Activated CD4-positive, alpha-beta T cell treated with anti-CD3 and anti-CD28 coated beads for 48 hours (primary cell): ENCODE data around the gene CCDC160.
A peak's percentile ranks its signal among the peaks of the same experiment; 100 is the strongest.
"Not testable (repeated sequence)": the region's sequence is repeated elsewhere in the genome, so short reads cannot be mapped to it uniquely, and the experiment has no call there.

Source experiments
- DNase-seq: peaks from one replicate; pipeline ENCODE4 v3.0.0-alpha.2; 2020

Gene CCDC160

DNA sequence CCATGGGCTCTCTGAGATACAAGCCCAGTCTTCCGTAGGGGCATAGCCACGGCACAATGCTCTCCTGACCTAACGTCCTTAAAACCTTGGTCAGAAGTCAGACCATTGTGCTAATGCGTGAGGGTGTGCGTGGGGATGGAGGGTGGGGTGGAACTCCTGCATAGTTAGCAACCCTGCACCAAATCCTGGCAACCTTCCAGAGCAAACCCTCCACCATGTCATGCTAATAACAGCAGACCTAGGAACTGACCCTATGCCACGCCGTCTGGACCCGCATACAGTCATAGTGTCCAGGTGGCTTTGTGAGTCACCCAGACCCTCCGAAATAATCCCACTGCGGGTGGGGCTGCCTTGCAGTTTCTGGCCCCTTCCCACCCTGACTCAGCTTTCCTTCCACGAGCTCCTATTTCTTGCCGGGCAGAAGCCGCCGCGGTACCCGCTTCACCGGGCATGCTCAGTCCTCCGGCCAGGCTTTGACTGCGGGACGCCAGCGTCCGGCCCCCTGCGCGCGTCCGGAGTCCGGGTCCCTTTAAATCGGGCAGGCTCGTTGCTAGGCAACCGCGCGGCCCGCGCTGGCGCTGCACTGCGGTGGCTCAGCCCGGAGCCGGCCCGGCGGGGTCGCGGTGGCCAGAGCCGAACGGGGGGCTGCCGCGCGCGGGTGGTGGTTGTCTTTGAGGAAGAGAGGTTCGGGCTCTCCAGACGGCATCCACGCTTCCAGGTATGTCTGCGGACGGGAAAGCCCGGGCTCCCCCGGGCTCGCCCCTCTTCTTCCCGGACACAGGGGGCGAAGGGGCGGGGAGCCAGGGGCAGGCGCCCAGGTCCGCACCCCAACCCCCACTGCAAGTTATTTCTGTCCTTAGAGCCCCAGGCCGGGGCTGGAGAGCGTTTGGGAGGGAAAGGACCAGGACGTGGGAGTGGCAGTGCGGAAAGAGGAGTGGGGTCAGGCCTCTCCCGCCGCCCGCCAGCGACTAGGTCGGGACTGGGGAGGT, at the start of gene CCDC160:
CCDC160 (plus strand) TSS at position 557 of the 989 bp plus-strand sequence. CDS start 7,619 bp downstream, outside the sequence.
- peak; percentile 18 for DNase-seq

DNA sequence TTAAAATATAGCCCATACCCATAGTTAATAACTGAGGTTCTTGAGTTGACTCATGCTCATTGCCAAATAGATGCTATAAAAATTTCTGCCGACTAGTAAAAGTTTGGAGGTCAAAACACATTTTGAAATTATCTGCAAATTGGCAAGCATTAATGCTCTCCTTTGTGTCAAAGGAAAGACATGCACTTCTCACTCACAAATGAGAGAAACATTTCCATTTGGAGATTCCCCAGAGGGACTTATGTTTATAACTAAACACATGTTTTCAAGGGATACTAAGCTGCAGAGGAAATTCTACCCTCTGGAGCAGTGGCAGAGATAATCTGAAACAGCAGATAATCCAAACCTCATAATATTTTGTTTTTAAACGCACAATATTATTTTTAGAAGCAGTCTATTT, 45.7 kb upstream of the CCDC160 start:
- no peak for DNase-seq

DNA sequence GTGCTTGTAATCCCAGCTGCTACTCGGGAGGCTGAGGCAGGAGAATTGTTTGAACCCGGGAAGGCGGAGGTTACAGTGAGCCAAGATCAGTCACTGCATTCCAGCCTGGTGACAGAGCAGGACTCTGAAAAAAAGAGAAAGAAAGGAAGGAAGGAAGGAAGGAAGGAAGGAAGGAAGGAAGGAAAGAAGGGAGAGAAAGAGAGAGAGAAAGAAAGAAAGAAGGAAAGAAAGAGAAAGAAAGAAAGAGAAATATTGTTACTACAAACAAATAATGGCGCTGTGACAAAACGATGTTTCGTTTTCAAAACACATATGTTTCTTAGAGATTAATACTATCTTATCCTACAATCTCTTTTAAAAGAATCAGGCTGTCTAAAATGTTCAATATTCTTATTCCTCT, 42.1 kb upstream of the CCDC160 start:
- DNase-seq = no peak

DNA sequence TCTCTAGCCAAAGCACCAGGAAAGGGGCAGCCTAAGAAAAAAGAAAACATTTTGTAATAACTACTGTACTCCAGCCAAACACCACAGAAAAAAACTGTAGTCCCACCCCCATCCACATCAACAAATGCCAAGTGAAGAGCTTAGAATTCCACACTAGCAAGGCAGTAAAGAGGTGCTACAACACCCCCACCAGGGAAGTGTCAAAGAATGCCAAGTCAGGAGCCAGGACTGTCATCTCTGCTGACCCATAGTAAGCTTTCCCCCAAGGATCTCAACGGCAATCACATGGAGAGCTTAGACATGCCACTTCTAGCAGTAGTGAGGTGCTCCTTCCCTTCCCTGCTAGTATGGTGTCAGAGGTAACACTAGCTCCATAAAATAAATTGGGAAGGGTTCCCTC, 34.4 kb upstream of the CCDC160 start:
- no peak for DNase-seq

DNA sequence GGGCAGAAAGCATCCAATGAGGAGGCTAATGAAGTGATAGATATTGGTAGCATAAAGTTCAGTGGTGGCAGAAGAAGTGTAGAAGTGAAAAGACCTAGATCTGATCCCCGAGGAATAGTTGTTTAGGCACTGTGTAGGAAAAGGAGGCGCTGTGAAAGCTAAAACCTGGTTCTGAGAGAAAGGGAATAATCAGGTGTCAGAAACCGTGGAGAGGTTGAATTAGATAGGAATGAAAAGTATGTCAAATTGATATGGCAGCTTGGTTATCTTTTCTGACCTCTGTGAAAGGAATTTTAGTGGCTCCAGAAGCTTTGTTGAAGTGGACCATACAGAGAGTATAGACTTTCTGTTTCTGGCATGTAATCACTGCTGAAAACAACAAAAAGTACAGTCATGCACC, 30.8 kb upstream of the CCDC160 start:
- DNase-seq = no peak

DNA sequence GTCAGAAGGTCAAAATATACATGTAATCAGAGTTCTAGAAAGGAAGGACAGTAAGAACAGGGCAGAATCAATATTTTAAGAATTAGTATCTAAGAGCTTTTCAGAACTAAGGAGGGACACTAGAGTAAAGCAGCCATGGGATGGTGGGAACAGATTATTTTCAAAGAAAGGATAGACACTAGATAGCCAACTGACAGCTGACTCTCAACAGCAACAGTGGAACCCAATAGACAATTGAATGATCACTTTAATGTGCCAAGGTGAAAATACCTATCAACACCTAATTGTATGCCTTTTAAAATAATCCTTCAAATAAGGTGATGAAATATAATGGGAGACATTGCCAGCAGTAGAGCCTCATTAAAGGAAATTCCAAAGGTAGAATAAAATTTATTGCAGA, 26.5 kb upstream of the CCDC160 start:
- no peak for DNase-seq

DNA sequence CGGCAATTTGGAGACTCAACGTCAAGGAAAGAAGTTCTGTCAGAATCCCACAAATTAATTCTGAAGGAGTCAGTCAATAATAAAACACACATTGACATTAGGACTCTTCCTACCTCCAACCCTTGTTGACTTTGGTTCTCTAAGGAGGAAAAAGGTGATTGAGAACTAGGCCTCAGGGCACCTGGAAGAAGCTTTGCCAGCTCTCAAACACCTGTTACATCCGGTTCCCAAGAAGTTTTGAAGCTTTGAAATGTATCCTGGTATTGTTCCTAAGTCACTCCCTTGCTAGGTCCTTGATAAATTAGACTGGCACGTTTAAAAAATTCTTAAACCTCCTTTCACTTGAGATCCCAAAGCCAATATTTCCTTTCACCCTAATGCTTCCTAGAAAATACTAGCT, 1.7 kb upstream of the CCDC160 start:
- no peak for DNase-seq

DNA sequence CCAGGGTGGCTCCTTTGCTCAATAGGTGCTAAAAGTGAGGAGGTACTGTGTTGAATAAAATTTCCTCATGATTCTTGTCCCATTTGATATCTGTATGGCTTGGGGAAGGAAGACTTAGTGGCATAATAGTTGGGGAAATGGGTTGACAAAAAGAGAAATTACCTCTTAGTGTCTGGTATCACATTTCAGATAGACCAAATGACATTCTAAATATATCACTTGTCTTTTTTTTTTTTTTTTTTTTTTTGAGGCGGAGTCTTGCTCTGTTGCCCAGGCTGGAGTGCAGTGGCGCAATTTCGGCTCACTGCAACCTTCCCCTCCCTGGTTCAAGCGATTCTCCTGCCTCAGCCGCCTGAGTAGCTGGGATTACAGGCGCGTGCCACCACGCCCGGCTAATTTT, 1.2 kb downstream of the CCDC160 start:
- DNase-seq = not testable (repeated sequence)

DNA sequence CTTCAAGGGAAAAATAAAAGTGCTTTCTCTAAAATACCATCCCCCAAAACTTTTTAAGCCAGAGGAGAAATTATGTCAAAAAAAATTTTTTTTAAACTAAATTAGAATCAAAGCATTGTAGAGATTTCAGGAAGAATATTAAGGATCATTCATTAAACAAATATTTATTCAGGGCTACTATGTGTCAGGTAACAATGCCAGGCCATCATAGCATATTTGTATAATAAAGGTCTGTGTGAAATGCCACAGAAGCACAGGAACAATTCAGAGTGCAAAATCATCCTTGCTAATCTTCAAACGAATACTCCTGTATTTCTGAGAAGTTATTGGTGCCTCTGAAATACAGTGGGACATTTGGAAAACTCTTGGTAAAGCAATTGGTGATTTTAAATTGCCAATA, 2.0 kb downstream of the CCDC160 start:
- no peak for DNase-seq

DNA sequence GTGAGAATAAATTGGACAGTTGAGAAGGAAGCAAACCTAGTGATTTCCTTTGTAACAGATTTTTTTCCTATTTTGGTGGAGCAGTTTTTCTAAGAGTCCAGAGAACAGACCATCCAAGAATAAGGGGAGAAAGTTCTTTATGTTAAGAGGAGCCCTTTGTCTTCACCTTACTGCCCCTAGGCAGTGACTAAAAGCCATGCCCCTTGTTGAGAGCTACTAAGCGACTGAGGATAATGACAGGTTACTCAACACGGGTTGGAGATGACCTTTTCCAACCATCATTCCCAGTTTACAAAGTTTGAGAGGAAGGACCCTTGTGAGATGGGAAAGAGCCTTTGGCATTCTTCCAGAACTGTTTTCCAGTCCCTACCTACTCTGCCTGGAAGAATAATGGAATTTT, 3.2 kb downstream of the CCDC160 start:
- DNase-seq = no peak

DNA sequence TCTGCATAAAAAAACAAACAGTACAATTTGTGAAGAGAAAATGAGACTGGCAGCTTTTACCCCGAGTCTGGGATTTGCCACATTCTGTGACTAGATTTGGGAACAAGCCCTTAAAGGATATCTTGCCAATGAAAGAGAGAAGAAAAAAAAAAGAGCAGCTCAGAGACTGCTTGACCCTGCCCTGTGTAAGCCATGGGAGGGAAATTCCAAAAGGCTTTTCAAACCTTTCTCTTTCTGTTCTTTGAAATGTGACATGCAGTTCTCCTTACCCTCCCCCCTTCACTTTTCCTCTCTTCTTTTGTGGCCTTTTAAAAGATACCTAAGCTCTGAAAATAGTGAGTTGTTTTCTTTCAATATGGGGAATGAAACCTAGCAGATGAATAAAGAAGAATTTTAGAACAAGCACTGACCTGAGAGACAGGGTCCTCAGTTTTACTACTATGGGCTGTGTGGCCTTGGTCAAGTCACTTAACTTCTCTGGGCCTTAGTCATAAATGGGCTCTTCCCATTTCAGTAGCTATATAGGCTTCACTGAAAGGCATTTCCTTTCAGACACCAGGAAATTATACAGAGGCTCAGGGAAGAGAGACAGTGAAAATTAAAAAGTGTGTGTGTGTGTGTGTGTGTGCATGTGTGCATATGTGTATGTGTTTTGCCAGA, 5.1 kb downstream of the CCDC160 start:
- DNase-seq = no peak

DNA sequence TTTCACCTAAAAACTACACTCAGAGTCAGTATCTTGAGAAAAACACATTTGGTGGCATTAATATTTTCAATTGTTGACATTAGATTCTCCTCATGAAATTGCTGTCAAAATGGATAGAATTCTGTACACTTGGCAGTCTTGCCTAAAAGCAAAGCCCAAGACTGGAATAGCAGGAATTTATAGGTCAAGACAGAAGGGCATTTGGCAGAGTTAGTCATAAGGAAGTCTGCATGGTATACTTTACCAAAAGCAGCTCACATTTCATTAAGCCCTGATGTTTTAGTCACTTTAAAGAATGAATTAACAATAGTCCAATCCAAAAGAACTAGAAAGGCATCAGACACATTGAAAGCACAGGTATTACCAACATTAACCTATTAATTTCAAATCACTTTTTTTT, 7.1 kb downstream of the CCDC160 start:
- no peak for DNase-seq

DNA sequence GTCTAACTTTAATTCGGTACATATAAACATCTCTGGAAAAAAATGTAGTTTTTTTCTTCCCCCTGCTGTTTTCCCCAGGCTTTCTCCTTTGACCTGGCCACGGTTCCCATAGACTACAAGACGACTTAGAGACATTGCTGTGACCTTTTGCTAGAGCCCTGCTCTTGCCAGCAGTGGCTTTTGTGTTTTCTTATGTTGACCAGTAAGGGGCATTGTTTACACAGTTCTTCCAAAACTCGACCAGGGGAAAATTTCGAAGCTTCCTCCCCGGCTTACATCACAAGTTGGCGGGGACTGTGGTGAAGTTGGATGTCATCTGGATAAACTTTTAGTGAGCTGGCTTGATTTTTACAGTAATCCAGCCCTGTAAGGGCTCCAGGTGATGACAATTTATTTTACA, 9.3 kb downstream of the CCDC160 start:
- no peak for DNase-seq

DNA sequence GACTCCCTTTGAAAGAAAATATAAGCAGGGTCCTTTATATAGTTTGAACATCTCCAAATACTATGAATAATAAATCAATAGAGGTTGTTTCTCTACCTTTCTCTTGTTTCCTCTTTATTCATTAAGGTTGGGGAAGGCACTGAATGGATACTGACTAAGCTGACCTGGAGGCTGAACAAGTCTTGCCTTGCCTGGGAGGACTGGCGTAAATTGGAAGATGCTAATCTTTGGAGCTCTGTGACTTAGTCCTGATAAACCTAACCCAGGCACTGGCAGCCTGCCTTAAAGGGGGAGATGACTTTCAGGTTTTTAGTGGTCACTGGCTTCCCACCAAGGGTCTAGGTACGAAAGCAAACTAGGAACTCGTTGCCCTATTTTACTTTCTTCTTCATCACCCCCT, 10.5 kb downstream of the CCDC160 start:
- no peak for DNase-seq

DNA sequence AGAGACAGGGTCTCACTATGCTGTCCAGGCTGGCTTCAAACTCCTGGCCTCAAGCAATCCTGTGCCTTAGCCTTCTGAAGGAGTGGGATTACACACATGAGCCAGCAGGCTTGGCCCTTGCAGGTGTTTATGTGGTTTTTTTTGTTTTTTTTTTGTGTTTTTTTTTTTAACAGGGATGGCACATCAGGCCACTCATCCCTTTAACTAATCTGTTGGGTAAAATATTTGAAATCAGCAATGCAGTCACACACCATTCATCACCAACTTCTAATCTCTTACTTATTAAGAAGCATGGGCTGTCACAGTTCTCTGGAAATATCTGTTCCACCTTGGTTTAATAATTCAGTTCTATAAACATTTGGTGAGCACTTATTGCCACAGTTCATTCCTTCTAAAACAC, 12.3 kb downstream of the CCDC160 start:
- no peak for DNase-seq

DNA sequence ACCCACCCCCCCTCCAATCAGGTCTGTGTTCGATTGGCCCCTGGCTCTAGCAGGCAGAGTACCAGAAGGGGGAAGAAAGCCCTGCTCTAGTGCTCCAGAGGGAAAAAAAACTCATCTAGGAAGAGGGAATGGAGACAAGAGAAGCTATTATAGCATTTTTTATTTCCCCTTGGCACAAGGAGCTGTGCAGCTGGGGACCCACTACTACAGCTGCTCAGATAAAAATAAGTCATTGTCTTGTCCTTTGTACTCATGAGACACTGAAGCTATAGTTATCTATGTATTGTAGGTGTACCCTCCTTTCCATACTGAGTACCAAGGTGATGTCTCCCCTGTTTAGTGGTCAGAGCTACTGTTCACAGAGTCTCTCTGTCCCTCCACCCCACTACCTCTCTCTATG, 14.3 kb downstream of the CCDC160 start:
- DNase-seq = no peak

DNA sequence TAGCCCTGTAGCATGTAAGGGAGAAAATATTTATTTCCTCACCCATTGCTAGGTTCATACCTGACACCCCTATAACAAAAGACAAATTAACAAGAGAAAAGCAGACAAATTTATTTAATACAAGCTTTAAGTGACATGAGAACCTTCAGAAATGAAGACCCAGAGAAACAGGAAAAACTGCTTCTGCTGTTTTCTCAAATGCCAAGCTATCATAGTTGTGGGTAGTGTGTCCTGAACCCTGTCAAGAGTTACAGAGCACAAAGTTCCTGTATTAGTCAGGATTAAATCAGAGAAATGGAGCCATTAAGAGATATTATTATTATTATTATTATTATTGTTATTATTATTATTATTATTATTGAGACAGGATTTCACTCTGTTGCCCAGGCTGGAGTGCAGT, 17.5 kb downstream of the CCDC160 start:
- no peak for DNase-seq

DNA sequence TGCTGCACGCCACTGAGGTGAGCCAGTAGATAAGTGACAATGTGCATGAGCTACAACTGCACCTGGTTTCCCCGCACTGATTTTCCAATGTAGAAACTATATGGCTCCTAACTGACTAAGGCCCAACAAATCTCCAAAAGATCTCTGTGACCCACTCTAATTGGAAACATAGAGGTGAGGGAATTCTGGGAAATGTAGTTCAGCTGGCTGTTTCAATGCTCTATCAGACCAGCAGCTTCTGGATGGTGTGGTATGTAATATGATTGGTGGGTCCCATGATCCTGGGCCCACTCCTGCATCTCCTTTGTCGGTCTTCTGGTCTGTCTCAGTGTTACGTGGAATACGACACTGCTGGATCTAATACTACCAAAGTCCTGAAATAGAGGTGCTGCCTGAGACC, 18.6 kb downstream of the CCDC160 start:
- DNase-seq = no peak

DNA sequence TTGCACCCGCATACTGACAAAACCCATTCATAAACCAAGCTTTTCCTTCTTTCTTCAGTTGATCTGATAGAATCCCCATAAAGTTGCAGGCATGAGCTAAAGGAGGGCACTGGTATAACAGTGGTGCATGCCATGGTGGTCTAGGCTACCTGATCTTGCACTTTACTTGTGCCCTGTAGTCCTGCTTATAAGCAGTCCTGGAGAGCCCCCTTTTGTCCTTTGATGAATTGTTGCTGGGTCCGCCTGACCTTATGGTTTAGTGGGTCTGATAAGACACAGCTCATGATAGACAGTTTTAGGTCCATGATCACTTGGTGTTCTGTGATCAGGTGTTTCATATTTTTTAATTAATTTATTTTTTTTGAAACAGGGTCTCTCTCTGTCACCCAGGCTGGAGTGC, 19.7 kb downstream of the CCDC160 start:
- DNase-seq = no peak

DNA sequence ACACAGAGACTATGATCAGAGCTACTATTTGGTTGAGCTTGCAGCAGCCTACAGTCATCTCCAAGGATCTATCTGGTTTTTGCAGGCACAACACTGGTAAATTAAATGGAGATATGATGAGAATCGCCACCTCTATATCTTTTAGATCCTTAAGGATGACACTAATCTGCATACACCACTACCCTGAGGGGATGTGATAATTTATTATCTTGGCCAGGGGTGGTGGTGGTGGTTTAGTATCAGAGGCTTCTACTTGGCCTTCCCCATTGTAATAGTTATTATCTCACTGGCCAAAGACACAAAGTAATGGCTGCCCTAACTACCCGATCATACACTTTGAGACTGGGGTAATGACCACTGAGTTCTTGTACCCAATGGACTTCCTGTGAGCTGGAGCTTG, 21.2 kb downstream of the CCDC160 start:
- no peak for DNase-seq

DNA sequence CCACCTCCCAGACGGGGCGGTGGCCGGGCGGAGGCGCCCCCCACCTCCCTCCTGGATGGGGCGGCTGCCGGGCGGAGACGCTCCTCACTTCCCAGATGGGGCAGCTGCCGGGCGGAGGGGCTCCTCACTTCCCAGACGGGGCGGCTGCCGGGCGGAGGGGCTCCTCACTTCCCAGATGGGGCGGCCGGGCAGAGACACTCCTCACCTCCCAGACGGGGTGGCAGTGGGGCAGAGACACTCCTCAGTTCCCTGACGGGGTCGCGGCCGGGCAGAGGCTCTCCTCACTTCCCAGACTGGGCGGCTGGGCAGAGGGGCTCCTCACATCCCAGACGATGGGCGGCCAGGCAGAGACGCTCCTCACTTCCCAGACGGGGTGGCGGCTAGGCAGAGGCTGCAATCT, 49.0 kb downstream of the CCDC160 start:
- not testable (repeated sequence) for DNase-seq

DNA sequence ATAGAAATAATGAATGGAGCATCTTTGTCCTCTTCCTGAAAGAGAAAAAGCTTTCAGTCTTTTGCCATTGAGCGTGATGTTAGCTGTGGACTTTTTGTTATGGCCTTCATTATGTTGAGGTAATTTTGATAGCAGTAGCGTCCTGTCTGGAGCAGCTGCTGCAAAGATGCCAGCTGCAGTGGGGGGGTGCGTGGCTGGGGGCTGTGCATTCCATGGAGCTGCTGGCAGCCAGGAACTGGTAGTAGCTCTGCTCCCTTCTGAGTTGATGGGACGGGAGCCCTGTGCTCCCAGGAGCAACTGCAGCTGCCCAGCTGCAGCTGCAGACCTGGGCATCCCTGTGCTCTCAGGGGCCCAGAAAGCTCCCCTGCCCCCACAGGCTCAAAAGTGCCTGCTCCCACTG, 50.4 kb downstream of the CCDC160 start:
- DNase-seq = no peak

DNA sequence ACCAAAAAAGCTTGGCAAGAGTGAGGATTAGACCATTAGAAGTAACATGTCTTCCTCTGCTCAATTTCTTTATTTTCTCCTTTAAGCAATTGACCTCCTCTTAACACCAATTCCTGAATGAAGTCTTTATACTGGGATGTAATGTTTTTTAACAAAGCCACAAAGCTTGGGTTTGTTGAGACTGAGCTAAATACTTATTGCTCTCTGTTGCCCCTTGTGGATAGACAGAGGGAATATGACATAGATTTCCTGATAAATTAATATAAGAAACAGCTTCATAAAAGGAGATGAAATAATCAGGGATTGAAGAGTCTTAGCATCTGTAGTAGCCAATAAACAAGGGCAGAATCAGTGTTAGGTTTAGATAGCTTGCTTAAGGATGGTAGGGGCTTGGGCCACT, 57.6 kb downstream of the CCDC160 start:
- no peak for DNase-seq
